ENCODE data around the gene MYCBPAP.
"Not testable (repeated sequence)": the region's sequence is repeated elsewhere in the genome, so short reads cannot be mapped to it uniquely, and the experiment has no call there.

The MYCBPAP gene

DNA sequence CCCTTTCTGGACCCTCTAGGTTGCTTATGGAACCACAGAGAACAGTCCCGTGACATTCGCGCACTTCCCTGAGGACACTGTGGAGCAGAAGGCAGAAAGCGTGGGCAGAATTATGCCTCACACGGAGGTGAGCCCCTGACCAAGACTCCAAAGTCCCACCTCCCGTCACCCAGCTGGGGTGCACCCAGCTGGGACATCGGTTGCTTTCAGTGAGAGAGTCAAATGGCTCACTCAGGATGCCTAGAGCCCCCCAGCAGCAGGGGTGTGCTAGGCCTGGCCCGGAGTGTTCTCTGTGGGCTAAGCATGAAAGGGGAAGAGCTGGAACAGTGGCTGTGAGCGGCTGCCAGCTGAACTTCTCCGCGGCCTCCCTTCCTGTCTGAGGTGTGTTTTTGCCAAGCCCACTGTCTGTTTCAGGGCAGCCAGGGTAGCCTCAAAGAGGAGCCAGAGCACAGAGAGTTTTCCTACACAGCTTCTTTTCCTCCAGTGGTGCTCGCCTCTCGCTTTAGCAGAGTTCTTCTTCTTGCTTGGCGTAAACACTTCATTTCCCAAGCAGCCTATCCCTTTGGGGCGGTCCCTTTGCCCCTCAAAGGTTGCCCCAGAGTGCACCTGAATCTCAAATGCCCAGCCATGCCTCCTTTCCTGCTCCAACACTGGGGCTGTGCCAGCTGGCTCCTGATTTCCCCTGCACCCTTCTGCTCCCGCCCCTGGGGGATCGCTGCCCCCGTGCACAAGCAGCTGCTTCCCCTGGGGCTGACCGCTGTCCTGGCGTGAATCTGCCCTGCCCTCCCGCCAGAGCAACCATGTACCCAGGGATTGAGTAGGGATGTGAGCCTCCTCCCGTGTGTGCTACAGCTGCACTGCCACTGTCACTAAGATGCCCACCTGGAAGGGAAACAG is 37.0 kb upstream of the MYCBPAP start:
- H2AFZ ChIP-seq (ENCODE audit: low read length) = no peak overlapping the region
- no peak for TF ChIP-seq EZH2 (IDR thresholded peaks at IDR 0.05; ENCODE audit: borderline replicate concordance, low read length)
- TF ChIP-seq CTCF (IDR thresholded peaks at IDR 0.05; ENCODE audit: low read length) = no peak
- H3F3A ChIP-seq (ENCODE audit: insufficient read depth, low read length) = no peaks in the 10 kb centered on the region
- H3K27ac ChIP-seq (ENCODE audit: low read depth, low read length, poor library complexity, severe bottlenecking) = no peak overlapping the region
- H3K27me3 ChIP-seq (ENCODE audit: insufficient read depth, low read length) = no peaks in the 10 kb centered on the region
- no peaks in the 10 kb centered on the region for H4K20me1 ChIP-seq (ENCODE audit: insufficient read depth, low read length)
- H3K36me3 ChIP-seq (ENCODE audit: insufficient read depth, low read length) = no peaks in the 10 kb centered on the region
- no peak overlapping the region for H3K4me3 ChIP-seq (ENCODE audit: low read depth, low read length, poor library complexity, severe bottlenecking)
- H3K4me2 ChIP-seq (ENCODE audit: low read length) = no peak overlapping the region
- H3K9ac ChIP-seq (ENCODE audit: low read length) = no peak overlapping the region
- no peaks in the 10 kb centered on the region for H3K4me1 ChIP-seq (ENCODE audit: insufficient read depth, low read length, severe bottlenecking)
- no peaks in the 10 kb centered on the region for H3K9me2 ChIP-seq (ENCODE audit: low read depth, low read length)
- no peaks in the 10 kb centered on the region for H3K79me2 ChIP-seq (ENCODE audit: insufficient read depth, low read length)
- no peaks in the 10 kb centered on the region for H3K9me3 ChIP-seq (ENCODE audit: low read length)

- H3K9me3 ChIP-seq (ENCODE audit: low read length) = no peaks in the 10 kb centered on the region
- no peak overlapping the region for H3K27ac ChIP-seq (ENCODE audit: low read depth, low read length, poor library complexity, severe bottlenecking)
- no peaks in the 10 kb centered on the region for H4K20me1 ChIP-seq (ENCODE audit: insufficient read depth, low read length)
- H3F3A ChIP-seq (ENCODE audit: insufficient read depth, low read length) = no peaks in the 10 kb centered on the region
- H3K4me1 ChIP-seq (ENCODE audit: insufficient read depth, low read length, severe bottlenecking) = no peaks in the 10 kb centered on the region
- no peaks in the 10 kb centered on the region for H3K9me2 ChIP-seq (ENCODE audit: low read depth, low read length)
- no peak overlapping the region for H2AFZ ChIP-seq (ENCODE audit: low read length)
- no peaks in the 10 kb centered on the region for H3K36me3 ChIP-seq (ENCODE audit: insufficient read depth, low read length)
- no peaks in the 10 kb centered on the region for H3K27me3 ChIP-seq (ENCODE audit: insufficient read depth, low read length)
- TF ChIP-seq CTCF (IDR thresholded peaks at IDR 0.05; ENCODE audit: low read length) (no peak), EZH2 (IDR thresholded peaks at IDR 0.05; ENCODE audit: borderline replicate concordance, low read length) (no peak)
- H3K4me3 ChIP-seq (ENCODE audit: low read depth, low read length, poor library complexity, severe bottlenecking) = no peak overlapping the region
- no peak overlapping the region for H3K4me2 ChIP-seq (ENCODE audit: low read length)
- no peak overlapping the region for H3K9ac ChIP-seq (ENCODE audit: low read length)
- H3K79me2 ChIP-seq (ENCODE audit: insufficient read depth, low read length) = no peaks in the 10 kb centered on the region
Observed at GRCh38 chr17:50472286-50472685, 36.0 kb upstream of the MYCBPAP start.

DNA sequence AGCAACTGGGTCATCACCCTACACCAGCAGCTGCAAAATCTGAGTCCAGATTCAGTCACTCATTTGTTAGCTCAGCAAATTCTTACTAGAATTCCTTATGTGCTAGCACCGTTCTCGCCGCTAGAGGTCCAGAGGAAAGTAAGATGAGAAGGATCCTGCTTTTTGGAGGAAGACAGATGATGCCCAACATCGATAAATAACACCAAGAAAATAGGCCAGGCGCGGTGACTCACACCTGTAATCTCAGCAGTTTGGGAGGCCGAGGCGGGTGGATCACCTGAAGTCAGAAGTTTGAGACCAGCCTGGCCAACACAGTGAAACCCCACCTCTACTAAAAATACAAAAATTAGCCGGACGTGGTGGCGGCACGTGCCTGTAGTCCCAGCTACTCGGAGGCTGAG is 35.5 kb upstream of the MYCBPAP start:
- not testable (repeated sequence) for H3K9me2 ChIP-seq (ENCODE audit: low read depth, low read length); H3K27me3 ChIP-seq (ENCODE audit: insufficient read depth, low read length); H3K79me2 ChIP-seq (ENCODE audit: insufficient read depth, low read length); H3F3A ChIP-seq (ENCODE audit: insufficient read depth, low read length); H3K4me2 ChIP-seq (ENCODE audit: low read length); H3K36me3 ChIP-seq (ENCODE audit: insufficient read depth, low read length); H3K4me1 ChIP-seq (ENCODE audit: insufficient read depth, low read length, severe bottlenecking); H3K27ac ChIP-seq (ENCODE audit: low read depth, low read length, poor library complexity, severe bottlenecking); H3K9me3 ChIP-seq (ENCODE audit: low read length); H2AFZ ChIP-seq (ENCODE audit: low read length); H3K4me3 ChIP-seq (ENCODE audit: low read depth, low read length, poor library complexity, severe bottlenecking); H4K20me1 ChIP-seq (ENCODE audit: insufficient read depth, low read length); H3K9ac ChIP-seq (ENCODE audit: low read length)

GRCh38 chr17:50473901-50474300 is 34.3 kb upstream of the MYCBPAP start:
- no peak overlapping the region for H3K9ac ChIP-seq (ENCODE audit: low read length)
- no peak overlapping the region for H2AFZ ChIP-seq (ENCODE audit: low read length)
- H3K79me2 ChIP-seq (ENCODE audit: insufficient read depth, low read length) = no peaks in the 10 kb centered on the region
- H4K20me1 ChIP-seq (ENCODE audit: insufficient read depth, low read length) = no peaks in the 10 kb centered on the region
- H3F3A ChIP-seq (ENCODE audit: insufficient read depth, low read length) = no peaks in the 10 kb centered on the region
- H3K4me2 ChIP-seq (ENCODE audit: low read length) = no peak overlapping the region
- H3K36me3 ChIP-seq (ENCODE audit: insufficient read depth, low read length) = no peaks in the 10 kb centered on the region
- no peaks in the 10 kb centered on the region for H3K27me3 ChIP-seq (ENCODE audit: insufficient read depth, low read length)
- no peak overlapping the region for H3K4me3 ChIP-seq (ENCODE audit: low read depth, low read length, poor library complexity, severe bottlenecking)
- no peak for TF ChIP-seq CTCF (IDR thresholded peaks at IDR 0.05; ENCODE audit: low read length)
- TF ChIP-seq EZH2 (IDR thresholded peaks at IDR 0.05; ENCODE audit: borderline replicate concordance, low read length) = no peak
- no peak overlapping the region for H3K27ac ChIP-seq (ENCODE audit: low read depth, low read length, poor library complexity, severe bottlenecking)
- H3K9me3 ChIP-seq (ENCODE audit: low read length) = no peaks in the 10 kb centered on the region
- H3K4me1 ChIP-seq (ENCODE audit: insufficient read depth, low read length, severe bottlenecking) = peaks cover 6% of the 10 kb centered on the region
- H3K9me2 ChIP-seq (ENCODE audit: low read depth, low read length) = no peaks in the 10 kb centered on the region
